Upper lobe of right lung (tissue), 1 donor: Measurements from ENCODE around the gene ATP2B3. TPM values are rescaled to one million over a fixed set of nuclear protein-coding genes. Genes with fewer than 3 reads are reported as not detected.

Experiments
- ATAC-seq: fragments of 200-7000 bp; cut with Tn5 transposase; one replicate; pipeline ENCODE4 v1.9.1; 2020; ENCODE audit warnings: mild to moderate bottlenecking, moderate library complexity
- DNase-seq: peaks from one replicate; pipeline ENCODE4 v3.0.0-alpha.2; 2020
- H3K27ac ChIP-seq: fragments of 200-600 bp; one replicate; pipeline ENCODE4 v1.8.0; 2022
- H3K27me3 ChIP-seq: fragments of 200-600 bp; one replicate; pipeline ENCODE4 v1.8.0; 2022; ENCODE audit warnings: mild to moderate bottlenecking
- H3K36me3 ChIP-seq: fragments of 200-600 bp; one replicate; pipeline ENCODE4 v1.8.0; 2022
- H3K4me1 ChIP-seq: fragments of 200-600 bp; one replicate; pipeline ENCODE4 v1.8.0; 2022
- H3K4me3 ChIP-seq: fragments of 200-600 bp; one replicate; pipeline ENCODE4 v1.8.0; 2022; ENCODE audit warnings: mild to moderate bottlenecking
- H3K9me3 ChIP-seq: fragments of 200-600 bp; one replicate; pipeline ENCODE4 v1.8.0; 2022
- CTCF ChIP-seq: fragments of 200-600 bp; IDR thresholded peaks from one replicate; pipeline ENCODE4 v1.8.0; 2022; ENCODE audit warnings: antibody characterized with exemption
- intact Hi-C: fragments of 100-400 bp; cut with DNase I; formaldehyde crosslinking; loops from one replicate; pipeline ENCODE4 v1.11.0; 2022
- total RNA-seq: library from RNA; stranded (reverse); fragmentation: NEBNext Ultra II Directional; extraction: Animal tissue kit (Norgen Biotek cat#: 25700); gene quantifications from one replicate; pipeline ENCODE4 v1.2.1, GENCODE V29; 2021
- donor health status: DM: no; HTN: yes; CAD: no; lungs with severe emphysema.

The ATP2B3 gene
- total RNA-seq, 1 donor from 2014 or later = not detected

- DNase-seq = no peak
- TF ChIP-seq CTCF = no peak
- no peak overlapping the region for H3K4me3 ChIP-seq
- no peaks in the 10 kb centered on the region for H3K4me1 ChIP-seq
- no peaks in the 10 kb centered on the region for H3K9me3 ChIP-seq
- ATAC-seq = no peak
- intact Hi-C loops = no loop called here
- H3K36me3 ChIP-seq = no peaks in the 10 kb centered on the region
- no peak overlapping the region for H3K27ac ChIP-seq
- no peaks in the 10 kb centered on the region for H3K27me3 ChIP-seq
Observed at GRCh38 chrX:153498453-153498852, 19.0 kb upstream of the ATP2B3 start.

GRCh38 chrX:153499341-153499740, 18.1 kb upstream of the ATP2B3 start:
- Histone ChIP-seq H3K27ac (no peak overlapping the region), H3K36me3 (no peaks in the 10 kb centered on the region), H3K27me3 (no peaks in the 10 kb centered on the region), H3K9me3 (no peaks in the 10 kb centered on the region), H3K4me3 (no peak overlapping the region), H3K4me1 (no peaks in the 10 kb centered on the region)
- ATAC-seq (no peak), DNase-seq (no peak)
- no peak for TF ChIP-seq CTCF
- intact Hi-C loops = no loop called here

GRCh38 chrX:153499876-153500275, 17.6 kb upstream of the ATP2B3 start:
- H3K36me3 ChIP-seq = no peaks in the 10 kb centered on the region

GRCh38 chrX:153500676-153501280, 16.7 kb upstream of the ATP2B3 start:
- Histone ChIP-seq H3K36me3 (no peaks in the 10 kb centered on the region), H3K4me3 (no peak overlapping the region), H3K27me3 (no peaks in the 10 kb centered on the region), H3K9me3 (no peaks in the 10 kb centered on the region), H3K27ac (no peak overlapping the region), H3K4me1 (no peaks in the 10 kb centered on the region)
- TF ChIP-seq CTCF = no peak
- no peak for DNase-seq
- ATAC-seq = no peak
- intact Hi-C loops = no loop called here

More at GRCh38 chrX:153499876-153500275, 17.6 kb upstream of the ATP2B3 start:
- Histone ChIP-seq H3K27ac (no peak overlapping the region), H3K9me3 (no peaks in the 10 kb centered on the region), H3K4me1 (no peaks in the 10 kb centered on the region), H3K27me3 (no peaks in the 10 kb centered on the region), H3K4me3 (no peak overlapping the region)
- intact Hi-C loops = no loop called here
- no peak for DNase-seq
- no peak for TF ChIP-seq CTCF
- ATAC-seq = no peak

- TF ChIP-seq CTCF = no peak
- intact Hi-C loops = no loop called here
- Histone ChIP-seq H3K27ac (no peak overlapping the region), H3K36me3 (no peaks in the 10 kb centered on the region), H3K9me3 (no peaks in the 10 kb centered on the region), H3K4me1 (no peaks in the 10 kb centered on the region), H3K4me3 (no peak overlapping the region), H3K27me3 (no peaks in the 10 kb centered on the region)
- no peak for ATAC-seq
- DNase-seq = no peak
Observed at GRCh38 chrX:153501530-153501929, 15.9 kb upstream of the ATP2B3 start.

GRCh38 chrX:153502131-153502530, 15.3 kb upstream of the ATP2B3 start:
- Histone ChIP-seq H3K4me1 (no peaks in the 10 kb centered on the region), H3K27ac (no peak overlapping the region), H3K27me3 (no peaks in the 10 kb centered on the region), H3K4me3 (no peak overlapping the region), H3K36me3 (no peaks in the 10 kb centered on the region), H3K9me3 (no peaks in the 10 kb centered on the region)
- TF ChIP-seq CTCF = no peak
- intact Hi-C loops = no loop called here
- ATAC-seq = no peak
- DNase-seq = no peak
